Measurements from ENCODE around the gene ZNF281. TPM values are rescaled to one million over a fixed set of nuclear protein-coding genes. Genes with fewer than 3 reads are reported as not detected.

ZNF281 gene
- total and polyA plus RNA-seq, 9 of the 15 experiments (the other 6 are each of a cell fraction or from before 2014, with no cell fraction given), result 9.6 to 24.9 (median 16.5) TPM

- FAIRE-seq (no peak), ATAC-seq (no peak; the same call in 2 of the 3 replicates), DNase-seq (ENCODE audit: extremely low read depth in 1 of 4, low spot score in 3 of 4) (no peak)
- intact Hi-C loops (cut with micrococcal nuclease), result no loop called here
- 14% methylated on average over 8 of the region's 8 CpGs for WGBS (ENCODE audit: insufficient coverage, low coverage, missing lambda C conversion rate)
- Histone ChIP-seq H3K9ac (ENCODE audit: insufficient read depth in 1 of 2, low read depth in 2 of 2, low read length in 2 of 2) (no peak overlapping the region), H3K4me3 (no peak overlapping the region), H3K27me3 (ENCODE audit: control insufficient read depth in 2 of 2, insufficient read depth in 2 of 2, low read length in 2 of 2) (peaks cover 7 to 10% of the 10 kb centered on the region in 2 experiments), H3K9me3 (replicated peaks; ENCODE audit: control insufficient read depth, insufficient read depth, low read depth, low read length) (no peaks in the 10 kb centered on the region), H3K79me2 (ENCODE audit: control insufficient read depth, insufficient read depth, low read length) (no peaks in the 10 kb centered on the region), H3K27ac (ENCODE audit: extremely low read depth, low read depth, low read length) (no peak overlapping the region), H3K36me3 (ENCODE audit: control insufficient read depth, insufficient read depth, low read length) (no peaks in the 10 kb centered on the region), H4K20me1 (replicated peaks; ENCODE audit: control insufficient read depth, insufficient read depth, low read length) (no peaks in the 10 kb centered on the region), H3K4me2 (ENCODE audit: insufficient read depth, low read length) (no peak overlapping the region), H3K4me1 (replicated peaks in 1 of 2; ENCODE audit: control insufficient read depth in 2 of 2, insufficient read depth in 2 of 2, low read length in 2 of 2) (no peaks in the 10 kb centered on the region), H3K9me1 (ENCODE audit: control insufficient read depth, insufficient read depth, low read length) (no peaks in the 10 kb centered on the region), H2AFZ (ENCODE audit: low read depth, low read length) (no peak overlapping the region)
- no TSS peak for BruUV-seq (replicated peaks)
- no peak for TF ChIP-seq PBX2 (CRISPR knock-in tag; IDR thresholded peaks at IDR 0.05; ENCODE audit: low read depth)
- peak; percentile 56; the same call in 1 of the 2 replicates for TF ChIP-seq PBX2 (tag; conservative IDR thresholded peaks at IDR 0.05; ENCODE audit: low read depth)
- no peak for TF ChIP-seq ZBTB2 (IDR thresholded peaks at IDR 0.05)
- ChIA-PET CTCF (ENCODE audit: low intra/inter-chr PET ratio) (no interaction called here), POLR2A (interaction anchor here (1.1 to 1.6 kb wide), 2 partner anchors 13 to 16 kb away, joined by 4 read pairs; no protein-coding TSS in a partner anchor)
- in situ Hi-C loops (cut with MboI), result no loop called here
Measured at GRCh38 chr1:200381256-200381984, 28.4 kb downstream of the ZNF281 start.

Data from K562 (cell line).